Subcutaneous adipose tissue (tissue), 4 donors: ENCODE data around the gene SACM1L. TPM values are rescaled to one million over a fixed set of nuclear protein-coding genes. Genes with fewer than 3 reads are reported as not detected.

Experiments used
- total RNA-seq, 4 donors: library from RNA; depleted of rRNA; stranded (reverse); fragments of >200 nt; gene quantifications; one replicate each; pipeline ENCODE4 v1.1.0, GENCODE V29; 2016
- TF ChIP-seq, protein P1 (sequence below): fragments of 450-650 bp; IDR thresholded peaks from one replicate; pipeline ENCODE4 v1.5.1; 2016; ENCODE audit warnings: low read depth, mild to moderate bottlenecking, control low read depth, antibody characterized with exemption, moderate library complexity

SACM1L gene
- total RNA-seq, 4 donors from 2014 or later = 54.9 to 78.8 (median 55.6) TPM

DNA sequence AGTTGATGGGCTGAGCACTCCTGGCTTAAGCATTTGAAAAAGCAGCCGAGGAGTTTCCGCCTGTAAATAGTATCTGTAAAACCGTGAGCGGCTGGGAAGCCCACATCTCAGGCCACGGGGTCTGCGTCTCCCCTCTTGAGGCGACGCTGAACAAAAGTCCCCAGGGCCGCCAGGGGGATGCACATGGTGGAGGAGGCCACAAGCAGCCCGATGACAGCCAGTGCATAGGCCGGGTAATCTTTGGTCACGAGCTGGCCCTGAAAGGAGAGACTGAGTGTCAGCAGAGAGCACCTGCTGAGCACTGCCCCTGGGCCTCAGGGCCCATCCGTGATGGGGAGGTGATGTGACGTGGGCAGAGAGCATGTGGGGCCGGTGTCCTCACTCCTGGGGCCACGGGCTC, 69.7 kb downstream of the SACM1L start:
- TF ChIP-seq, protein P1, sequence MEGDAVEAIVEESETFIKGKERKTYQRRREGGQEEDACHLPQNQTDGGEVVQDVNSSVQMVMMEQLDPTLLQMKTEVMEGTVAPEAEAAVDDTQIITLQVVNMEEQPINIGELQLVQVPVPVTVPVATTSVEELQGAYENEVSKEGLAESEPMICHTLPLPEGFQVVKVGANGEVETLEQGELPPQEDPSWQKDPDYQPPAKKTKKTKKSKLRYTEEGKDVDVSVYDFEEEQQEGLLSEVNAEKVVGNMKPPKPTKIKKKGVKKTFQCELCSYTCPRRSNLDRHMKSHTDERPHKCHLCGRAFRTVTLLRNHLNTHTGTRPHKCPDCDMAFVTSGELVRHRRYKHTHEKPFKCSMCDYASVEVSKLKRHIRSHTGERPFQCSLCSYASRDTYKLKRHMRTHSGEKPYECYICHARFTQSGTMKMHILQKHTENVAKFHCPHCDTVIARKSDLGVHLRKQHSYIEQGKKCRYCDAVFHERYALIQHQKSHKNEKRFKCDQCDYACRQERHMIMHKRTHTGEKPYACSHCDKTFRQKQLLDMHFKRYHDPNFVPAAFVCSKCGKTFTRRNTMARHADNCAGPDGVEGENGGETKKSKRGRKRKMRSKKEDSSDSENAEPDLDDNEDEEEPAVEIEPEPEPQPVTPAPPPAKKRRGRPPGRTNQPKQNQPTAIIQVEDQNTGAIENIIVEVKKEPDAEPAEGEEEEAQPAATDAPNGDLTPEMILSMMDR = no peak

DNA sequence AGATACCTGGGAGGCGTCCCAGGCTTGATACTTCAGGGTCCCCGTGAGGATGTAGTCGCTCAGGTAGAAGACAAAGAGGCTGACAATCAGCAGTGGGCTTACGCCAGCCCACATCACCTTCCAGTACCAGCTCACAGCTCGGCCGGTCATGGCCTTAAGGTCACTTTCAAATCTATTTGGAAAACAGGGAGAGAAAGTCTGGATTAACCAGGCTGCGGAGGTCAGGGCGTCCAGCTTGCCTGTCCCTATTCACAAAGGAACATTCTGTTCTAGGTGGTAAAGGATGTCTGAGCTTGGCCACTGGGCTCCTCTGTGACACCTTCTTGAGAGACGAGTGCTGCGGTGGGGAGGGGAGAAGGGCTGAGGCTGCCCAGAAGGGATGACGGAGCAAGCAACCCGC, 70.7 kb downstream of the SACM1L start:
- TF ChIP-seq, protein P1 = no peak

- TF ChIP-seq, protein P1 = no peak
These were observed 71.9 kb downstream of the SACM1L start for GRCh38 chr3:45760878-45761711.

DNA sequence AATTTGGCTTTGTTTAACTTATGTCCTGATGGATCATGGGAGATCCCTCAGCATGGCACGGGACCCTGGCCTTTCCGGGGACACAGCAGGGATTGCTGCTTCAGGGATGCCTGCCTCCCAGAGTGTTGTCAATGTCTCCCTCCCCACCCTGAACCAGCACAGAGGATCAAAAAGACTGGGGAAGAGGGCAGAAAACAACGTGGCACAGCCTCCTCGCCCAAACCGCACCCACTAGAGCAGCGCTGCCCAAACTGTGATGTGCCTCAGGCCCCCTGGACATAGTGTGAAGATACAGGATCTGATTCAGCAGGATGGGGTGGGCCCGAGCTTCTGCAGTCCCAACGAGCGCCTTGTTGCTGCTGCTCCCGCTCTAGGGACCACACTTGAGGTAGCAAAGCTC, 72.6 kb downstream of the SACM1L start:
- TF ChIP-seq, protein P1 = no peak

DNA sequence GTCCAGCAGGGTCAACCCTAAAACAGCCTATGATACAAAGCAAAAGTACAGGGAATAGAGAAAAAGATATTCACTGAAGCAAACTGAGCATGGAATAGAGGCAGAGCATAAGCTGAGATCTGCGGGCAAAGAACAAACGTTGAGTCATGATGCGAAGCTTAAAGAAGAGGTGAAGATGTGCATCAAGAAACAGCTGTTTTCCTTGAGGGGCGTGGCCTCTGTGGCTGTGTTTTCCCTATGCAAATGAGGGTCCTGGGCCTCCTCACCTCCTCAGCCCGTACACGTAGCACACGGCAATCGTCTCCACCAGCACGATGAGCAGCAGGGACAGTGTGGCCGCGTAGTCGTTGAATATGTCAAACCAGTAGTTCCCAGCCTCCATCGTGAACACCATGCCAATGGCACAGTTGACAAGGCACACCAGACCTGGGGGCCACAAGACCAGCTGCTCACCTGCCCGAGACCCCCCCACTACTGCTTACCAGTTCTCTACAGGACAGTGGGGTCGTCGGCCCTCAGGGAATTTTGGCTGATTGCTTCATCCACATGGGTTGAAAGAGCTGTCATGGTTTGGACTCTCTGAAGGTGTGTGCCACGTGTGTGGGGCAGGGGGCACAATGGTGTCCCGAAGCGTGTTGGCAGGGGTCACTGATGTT, 73.6 kb downstream of the SACM1L start:
- TF ChIP-seq, protein P1 = no peak

GRCh38 chr3:45763303-45763675, 74.1 kb downstream of the SACM1L start:
- TF ChIP-seq, protein P1 = no peak

DNA sequence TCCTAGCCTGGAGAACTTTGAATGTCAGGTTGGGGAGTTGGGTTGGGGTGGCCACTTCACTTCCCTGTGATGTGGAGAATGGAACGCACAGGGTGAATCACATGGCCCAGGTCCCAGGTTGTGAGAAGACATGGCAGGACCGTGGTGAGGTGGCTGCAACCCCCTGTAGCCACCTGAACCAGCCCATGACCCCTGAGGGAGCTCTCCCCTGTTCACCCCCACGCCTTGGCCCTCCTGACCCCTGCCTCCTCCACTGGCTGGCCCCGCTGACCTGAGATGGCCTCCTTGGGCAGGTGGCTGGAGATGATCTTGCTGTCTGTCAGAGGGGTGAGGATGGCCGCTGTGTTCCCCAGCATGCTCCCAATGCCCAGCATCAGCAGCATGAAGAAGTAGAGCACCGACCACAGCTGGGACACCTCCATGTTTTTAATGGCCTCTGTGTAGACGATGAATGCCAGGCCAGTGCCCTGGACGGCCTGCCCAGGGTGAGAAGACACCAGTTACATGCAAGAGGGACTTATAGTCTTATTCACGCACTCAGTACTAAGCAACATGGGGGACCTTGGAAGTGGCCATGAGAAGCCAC, 76.2 kb downstream of the SACM1L start:
- TF ChIP-seq, protein P1 = no peak
